ENCODE measurements around the gene MEOX1.
"Not testable (repeated sequence)": the region's sequence is repeated elsewhere in the genome, so short reads cannot be mapped to it uniquely, and the experiment has no call there.

Gene MEOX1

DNA sequence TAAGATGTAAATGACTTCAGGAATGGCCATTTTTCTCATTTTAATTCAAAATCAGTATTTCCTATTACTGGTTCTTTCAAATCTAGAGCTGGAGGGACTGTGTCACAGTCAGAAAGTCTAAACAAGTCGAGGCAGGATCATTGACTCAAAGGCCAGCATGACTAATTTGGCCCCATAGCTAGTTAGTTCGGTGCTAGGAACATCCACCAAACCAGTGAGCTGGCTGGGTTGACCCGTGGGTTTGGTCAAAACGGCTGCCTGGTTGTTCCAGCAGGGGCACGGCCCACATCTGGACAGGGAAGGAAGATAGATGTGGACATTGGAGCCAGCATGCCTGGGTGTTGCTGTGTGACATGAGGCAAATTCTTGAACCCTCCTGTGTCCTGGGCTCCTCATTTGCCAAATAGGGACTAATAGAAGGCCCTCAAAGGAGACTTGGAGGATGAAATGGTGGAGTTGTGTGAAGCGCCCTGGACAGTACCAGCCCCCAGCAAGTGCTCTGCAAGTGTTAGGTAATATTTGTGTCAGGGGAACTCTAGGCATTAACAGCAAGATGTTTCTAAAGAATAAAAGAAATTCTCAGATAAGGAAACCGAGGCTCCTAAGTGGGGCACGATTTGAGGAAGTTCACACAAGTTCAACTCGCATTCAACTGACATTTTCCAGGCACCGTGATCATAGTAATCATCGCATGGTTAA is 46.2 kb downstream of the MEOX1 start:
- no peak for DNase-seq

DNA sequence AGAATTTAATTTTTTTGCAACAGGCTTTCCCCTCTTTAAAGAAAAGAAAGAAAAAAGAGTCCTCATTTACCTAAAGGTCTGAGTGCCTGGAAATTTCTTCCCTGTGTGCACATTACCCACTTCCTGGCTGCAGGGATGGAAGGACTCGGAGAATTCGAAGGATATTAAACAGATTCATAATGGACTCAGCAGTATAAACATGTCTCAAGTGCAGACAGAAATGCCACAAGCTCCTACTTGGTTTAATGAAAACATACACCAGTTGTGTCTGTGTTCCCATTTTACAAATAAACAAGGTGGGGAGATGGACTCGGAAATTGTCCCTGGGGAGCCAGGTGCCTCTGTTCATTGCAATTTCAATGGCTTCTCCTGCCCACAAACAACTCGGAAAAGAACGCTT is 47.2 kb downstream of the MEOX1 start:
- peak; percentile 4 for DNase-seq

DNA sequence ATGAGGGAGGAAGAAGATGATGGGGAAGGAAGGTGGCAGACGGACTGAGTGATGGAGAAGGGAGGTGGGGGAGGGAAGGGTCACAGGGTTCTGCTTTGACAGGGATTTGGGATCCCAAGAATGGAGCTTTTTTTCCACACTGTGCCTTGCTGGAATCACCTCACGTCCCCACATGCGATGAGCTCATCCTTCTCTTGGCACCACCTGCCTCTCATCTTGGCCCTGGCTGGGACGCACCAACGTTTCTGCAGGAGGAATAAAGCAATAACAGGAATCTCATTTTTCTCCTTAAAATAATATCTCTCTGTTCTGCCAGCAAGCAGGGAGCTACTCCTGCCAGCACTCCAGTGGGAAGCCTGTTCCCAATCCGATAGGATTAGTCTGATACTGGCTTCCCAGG is 47.8 kb downstream of the MEOX1 start:
- DNase-seq, result no peak

DNA sequence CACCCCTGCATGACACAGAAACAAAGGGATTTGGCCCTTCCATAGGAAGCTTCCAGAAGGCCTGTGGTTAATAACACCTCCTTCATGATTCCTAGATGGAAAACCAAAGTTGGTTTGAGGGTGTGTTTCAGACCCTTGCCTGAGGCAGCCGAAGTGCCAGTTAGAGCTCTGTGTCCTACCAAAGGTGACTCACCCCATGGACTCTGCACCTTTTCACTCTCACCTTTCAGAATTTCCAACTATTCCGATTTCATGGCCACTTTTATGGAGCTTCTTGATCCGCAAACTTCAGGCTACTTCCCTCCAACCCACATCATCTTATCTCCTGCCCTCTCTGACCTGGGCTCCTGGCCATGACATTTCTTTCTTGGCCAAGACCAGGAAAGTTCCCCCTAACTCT is 49.2 kb downstream of the MEOX1 start:
- DNase-seq, result no peak

DNA sequence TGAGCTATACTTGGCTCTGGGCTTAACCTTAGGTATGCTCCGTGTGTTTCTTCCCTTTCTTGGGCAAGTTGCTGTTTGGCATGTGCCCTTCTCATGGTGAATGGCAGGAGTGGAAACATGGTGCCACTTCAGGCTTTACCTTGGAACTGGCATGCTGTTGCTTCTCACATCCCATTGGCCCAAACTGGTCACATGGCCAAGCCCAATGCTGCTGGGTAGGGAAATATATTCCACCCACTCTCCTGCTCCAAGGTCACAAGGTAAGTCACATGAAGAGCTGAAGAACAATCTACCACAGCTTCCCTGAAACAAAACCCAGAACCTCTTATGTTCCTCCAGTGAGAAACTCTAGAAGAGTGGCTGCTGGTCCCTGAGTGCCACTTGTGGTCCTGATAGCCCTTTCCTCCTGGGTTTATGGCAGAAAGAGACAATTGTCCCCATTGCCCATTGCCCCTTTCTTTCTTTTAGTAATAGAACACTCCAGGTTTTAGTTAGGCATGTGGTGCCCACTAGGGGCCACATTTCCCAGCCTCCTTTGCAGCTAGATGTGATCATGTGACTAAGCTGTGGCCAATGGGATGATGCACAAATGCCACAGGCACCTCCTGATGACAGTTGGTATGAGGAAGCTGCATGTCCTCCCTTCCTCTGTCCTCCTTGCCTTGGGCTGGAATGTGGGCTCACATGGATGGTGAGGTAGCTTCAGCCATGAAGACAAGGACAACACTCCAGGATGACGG is 50.3 kb downstream of the MEOX1 start:
- DNase-seq, result no peak

DNA sequence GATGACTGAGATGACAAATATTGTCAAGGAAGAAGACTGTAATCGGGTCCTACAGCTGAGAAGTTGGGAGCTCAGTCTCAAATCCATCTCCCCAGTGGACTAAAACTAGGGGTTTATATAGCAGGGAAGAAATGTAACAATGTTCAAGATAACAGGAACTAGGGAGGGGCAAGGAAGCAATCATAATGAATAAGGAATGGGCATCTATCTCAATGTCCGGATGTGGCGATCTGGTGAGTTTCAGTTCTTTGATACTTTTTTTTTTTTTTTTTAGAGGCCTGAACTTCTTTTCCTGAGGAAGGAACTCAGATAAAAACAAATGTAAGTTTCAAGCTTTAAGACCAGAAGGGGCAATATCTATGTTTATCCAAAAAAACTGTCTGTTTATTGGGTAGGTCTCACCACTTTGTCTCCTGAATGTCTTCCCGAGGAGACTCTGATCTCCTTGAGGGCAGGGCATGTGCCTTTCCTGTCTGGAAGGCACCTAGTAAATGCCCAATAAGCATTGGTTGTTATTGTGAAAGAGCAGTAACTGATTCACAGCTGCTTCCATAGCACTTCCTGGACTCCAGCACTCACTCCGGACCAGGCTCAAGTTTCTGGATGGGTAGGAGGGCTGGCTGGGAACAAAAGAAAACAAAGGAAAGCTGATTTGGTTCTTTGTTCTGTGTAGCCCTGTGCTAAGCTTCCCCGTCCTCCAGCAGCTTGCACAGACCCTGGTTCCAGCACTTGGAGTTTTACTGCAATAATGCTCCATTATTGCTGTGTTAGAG is 51.9 kb downstream of the MEOX1 start:
- no peak for DNase-seq

DNA sequence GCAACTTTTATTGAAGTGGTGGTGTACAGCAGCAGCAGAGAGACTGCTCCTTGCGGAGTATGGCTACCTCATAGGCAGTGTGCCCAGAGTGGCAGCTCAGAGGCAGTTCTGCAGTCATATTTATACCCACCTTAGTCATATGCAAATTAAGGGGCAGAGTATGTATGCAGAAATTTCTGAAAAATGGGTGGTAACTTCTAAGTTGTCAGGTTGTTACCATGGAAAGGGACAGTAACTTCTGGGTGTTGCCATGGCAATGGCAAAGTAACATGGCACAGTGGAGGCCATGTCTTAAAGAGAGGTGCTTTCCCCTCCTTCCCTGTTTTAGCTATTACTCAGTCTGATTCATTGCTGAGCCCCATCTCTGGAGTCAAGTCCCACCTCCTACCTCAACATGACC is 53.4 kb downstream of the MEOX1 start:
- no peak for DNase-seq

DNA sequence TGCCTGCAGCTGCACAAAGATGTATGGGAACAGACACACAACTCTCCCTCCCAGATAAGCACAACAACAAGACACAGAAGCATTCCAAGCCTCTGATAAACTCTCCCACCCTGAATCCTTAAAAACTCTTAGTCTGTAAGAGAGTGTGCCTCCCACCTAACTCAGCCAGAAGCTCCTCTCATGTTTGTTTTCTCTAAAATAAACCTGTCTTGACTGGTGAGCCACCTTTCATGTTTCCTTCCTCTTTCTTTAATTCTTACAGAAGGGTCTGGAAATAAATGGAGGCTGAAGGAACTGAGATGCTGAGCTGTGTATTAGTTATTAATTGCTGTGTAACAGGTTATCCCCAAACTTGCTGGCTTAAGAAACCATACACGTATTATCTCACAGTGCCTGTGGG is 57.2 kb downstream of the MEOX1 start:
- no peak for DNase-seq

DNA sequence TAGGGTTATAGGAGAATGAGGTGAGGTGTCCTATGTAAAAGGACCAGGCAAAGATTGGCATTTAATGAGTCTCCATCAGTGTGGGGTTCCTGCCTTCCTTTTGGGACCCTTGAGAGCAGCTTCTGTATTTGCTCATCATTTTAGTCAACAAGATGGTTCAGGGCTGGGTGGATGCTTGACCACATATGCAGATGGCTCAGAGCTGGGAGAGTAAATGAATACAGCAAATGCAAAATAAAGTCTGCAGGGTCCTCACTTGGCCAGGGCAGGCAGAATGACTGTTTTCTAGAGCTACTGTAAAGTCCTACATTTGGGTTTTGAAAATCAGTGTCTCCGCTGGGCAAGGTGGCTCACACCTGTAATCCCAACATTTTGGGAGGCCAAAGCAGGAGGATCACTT is 58.4 kb downstream of the MEOX1 start:
- DNase-seq, result no peak

DNA sequence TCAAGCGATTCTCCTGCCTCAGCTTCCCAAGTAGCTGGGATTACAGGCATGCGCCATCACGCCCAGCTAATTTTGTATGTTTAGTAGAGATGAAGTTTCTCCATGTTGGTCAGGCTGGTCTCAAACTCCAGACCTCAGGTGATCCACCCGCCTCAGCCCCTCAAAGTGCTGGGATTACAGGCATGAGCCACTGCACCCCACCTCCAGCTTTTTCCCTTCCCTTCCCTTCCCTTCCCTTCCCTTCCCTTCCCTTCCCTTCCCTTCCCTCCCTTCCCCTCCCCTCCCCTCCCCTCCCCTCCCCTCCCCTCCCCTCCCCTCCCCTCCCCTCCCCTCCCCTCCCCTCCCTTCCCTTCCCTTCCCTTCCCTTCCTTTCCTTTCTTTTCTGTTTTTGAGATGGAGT is 59.2 kb downstream of the MEOX1 start:
- not testable (repeated sequence) for DNase-seq

DNA sequence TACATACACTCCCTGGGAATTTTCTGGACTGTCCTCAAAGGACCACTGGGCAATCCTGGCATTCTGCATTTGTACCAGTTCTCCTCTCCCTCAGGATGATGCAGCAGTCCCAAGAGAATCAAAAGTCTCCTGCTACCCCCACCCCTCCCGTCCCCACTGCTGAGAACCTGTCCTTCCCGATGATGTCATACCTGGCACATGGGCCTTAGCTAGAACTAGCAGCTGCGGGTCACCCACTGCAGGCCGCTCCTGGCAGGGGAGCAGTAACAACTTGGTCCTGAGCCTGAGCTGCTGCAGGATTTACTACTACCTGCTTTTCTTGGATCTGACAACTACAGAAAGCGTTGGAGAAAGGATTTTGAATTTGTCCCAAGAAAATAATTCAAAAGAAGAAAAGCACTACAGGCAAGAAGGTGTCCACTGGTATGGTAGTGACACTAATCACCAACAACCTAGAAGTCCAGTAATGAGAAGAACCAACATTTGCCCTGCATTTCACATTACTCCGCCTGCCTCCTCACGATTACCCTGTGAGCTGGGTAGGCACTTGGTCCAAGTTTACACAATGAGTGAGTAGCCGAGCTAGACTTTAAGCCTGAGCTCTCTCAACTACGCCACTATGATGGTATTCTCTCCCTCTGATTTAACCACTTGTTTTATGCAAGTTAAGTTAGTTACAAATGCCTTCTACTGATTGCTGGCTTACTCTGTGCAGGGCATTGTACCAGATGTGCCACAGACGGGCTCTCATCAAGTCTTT is 60.3 kb downstream of the MEOX1 start:
- no peak for DNase-seq

DNA sequence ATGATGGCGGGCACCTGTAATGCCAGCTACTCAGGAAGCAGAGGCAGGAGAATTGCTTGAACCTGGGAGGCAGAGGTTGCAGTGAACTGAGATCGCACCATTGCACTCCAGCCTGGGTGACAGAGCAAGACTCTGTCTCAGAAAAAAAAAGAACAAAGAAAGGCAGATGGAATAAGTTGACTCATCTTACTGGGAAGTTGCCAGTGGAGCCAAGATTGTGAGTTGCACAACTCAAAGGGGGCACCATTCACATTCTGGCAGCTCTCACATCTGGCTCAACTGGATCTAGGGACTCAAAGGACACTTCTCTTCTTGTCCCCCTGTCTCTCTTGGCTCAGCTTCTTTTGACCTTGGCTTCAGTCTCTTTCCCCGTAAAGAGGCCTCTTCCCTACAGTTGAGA is 61.9 kb downstream of the MEOX1 start:
- DNase-seq, result no peak

DNA sequence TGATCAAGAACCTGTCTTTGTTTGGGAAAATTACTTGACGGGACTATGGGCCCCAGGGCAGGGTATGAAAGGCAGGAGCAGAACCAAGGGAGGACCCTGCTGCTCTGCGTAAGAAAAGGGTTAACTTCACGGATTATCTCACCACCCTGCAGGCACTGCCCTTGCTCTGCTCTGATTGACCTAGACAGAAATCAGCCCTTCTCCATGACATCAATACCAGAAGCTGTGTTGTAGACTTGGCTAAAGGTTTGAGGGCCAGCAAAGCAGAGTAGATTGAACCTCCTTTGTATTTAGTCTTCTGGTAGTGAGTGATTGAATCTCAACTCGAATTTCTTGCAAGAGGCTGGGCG is 62.7 kb downstream of the MEOX1 start:
- DNase-seq, result no peak

DNA sequence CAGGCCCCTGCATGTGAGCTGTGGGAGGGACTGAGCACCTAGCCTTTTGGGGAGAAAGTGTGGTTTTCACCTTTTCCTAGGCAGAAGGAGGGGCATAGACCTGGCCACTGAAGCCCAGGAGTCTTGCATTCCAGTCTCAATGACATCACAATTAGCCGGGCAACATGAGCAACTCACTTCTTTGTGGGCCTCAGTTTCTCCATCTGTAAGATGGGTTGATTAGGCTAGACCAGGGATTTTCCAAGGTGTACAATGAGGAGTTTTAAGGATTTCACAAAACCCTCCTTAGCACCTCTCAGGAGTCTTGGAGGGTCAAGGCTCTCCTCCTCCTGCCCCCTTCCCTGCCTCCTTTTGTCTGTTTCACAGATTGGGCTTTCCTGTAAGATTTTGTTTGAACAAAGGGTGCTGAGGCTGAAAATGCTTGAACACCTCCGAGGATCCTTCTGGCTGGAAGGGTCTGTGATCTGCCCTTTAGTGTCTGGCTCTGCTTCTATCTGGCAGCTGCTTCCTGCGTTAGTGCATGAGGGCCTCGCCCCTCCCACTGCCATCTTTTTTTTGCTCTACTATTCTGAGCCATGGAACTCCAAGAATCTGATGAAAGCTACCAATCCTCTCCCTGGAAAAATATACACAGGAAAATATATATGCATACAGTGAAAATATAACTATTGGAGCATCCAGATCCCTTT is 63.2 kb downstream of the MEOX1 start:
- DNase-seq, result no peak

DNA sequence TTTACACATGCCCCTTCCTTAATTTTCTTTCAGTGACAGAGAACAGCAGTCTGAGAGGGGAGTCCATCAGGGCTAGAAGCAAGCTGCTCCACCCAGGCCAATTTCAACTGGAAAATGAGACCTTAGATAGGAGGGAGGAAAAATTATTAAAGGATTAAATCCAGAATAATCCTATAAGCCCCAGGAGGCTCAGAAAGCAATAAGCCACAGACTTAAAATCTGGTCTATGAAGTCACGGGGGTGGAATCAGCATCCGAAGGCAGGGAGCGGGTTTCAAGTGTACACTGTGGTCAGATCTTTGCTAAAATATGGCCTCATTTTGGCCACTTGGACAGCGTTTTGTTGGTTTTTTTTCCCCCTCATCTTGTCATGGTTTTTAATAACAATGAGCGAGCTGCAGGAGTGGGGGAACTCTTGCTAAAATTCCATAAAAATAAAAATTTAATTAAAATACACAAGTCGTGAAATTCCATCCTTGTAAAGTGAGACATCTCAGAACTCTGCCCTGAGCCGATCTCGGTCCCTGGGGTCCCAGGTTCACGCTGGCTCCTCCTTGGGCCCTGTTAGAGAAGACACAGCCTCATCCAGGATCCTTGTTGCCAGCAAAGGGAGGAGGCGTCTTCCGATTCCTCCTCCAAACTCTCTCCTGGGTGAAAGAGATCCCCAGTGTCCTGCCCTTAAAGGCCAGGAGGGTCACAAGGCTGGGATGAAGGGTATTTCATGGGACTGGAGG is 63.9 kb downstream of the MEOX1 start:
- no peak for DNase-seq

DNA sequence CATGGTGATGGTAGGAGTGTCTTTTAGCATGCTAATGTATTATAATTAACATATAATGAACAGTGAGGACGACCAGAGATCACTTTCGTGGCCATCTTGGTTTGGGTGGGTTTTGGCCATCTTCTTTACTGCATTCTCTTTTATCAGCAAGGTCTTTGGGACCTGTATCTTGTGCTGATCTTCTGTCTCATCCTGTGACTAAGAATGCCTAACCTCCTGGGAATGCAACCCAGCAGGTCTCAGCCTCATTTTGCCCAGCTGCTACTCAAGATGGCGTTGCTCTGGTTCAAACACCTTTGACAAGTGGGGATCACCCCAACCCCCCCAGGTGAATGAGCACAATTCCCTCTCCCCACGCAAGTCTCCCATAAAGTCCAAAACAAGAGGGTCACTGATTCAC is 66.3 kb downstream of the MEOX1 start:
- DNase-seq, result no peak

DNA sequence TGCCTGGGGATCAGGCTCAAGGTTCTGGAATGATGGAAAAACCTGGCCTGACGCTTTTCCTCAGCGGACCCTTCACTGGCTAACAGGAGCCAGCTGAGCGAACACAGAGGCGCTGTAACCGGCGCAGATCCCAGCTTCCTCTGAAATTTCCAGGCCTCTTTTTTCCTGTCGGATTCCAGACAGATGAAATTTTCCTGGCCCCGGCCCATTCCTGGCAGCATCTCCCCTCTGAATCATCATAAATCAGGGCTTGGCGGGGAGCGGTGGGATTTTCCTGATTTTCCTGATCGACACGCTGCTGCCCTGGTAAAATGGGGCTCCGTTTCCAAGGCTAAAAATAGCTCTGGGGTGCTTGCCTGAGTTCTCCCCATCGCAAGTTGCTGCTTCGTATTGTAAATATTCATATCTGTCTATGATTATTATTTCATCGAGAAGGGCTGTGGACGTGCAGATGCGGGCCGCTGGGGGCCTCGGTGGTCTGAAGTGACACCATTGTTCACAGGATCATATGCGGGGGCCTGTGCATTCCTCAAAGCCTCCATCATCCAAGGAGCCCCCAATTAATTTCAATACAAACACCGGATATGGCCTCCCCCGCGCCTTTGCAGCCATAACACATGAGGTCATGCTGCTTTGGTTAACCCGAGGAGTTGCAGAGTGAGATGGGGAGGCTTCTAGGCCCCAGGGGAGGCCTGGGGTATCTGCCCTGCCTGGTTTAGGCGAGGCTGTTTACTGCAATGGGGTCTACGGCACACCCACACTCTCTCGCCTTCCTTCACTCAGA is 69.8 kb downstream of the MEOX1 start:
- no peak for DNase-seq

DNA sequence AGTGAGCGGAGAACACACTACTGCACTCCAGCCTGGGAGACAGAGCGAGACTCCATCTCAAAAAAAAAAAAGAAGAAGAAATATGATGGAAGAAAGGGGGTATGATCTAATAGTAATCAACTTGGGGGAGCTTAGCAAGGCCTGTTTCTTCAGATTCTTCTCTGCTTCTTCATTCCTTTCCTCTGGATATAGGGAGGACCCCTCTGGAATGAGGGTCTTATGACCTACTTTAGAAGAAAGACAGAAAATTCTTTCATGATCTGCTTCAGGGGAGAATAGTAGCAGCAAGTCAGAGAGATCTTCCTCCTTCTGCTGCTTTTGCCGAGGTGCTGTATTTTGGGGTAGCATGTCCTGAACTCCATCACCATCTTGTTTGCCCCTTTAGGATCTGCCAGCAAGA is 70.7 kb downstream of the MEOX1 start:
- no peak for DNase-seq

Measured in DMS153 (cell line).